Retinal pigment epithelial cell (primary cell): ENCODE measurements around the gene LHPP.

Experiments used
- DNase-seq: peaks from one replicate; pipeline ENCODE4 v3.0.0-alpha.2; 2010; ENCODE audit warnings: low read depth
- H3K4me3 ChIP-seq: 2 replicates; pipeline ENCODE4 v1.5.1; 2011; ENCODE audit warnings: mild to moderate bottlenecking, low read length, control low read depth, moderate library complexity
- CTCF ChIP-seq: conservative IDR thresholded peaks from 2 replicates; pipeline ENCODE4 v1.5.1; 2011; ENCODE audit warnings: low read depth, low read length, control low read depth, inconsistent platforms

The LHPP gene

GRCh38 chr10:124542336-124542735 is 80.7 kb downstream of the LHPP start:
- no peak for TF ChIP-seq CTCF
- no peak for DNase-seq
- no peak overlapping the region for H3K4me3 ChIP-seq

DNA sequence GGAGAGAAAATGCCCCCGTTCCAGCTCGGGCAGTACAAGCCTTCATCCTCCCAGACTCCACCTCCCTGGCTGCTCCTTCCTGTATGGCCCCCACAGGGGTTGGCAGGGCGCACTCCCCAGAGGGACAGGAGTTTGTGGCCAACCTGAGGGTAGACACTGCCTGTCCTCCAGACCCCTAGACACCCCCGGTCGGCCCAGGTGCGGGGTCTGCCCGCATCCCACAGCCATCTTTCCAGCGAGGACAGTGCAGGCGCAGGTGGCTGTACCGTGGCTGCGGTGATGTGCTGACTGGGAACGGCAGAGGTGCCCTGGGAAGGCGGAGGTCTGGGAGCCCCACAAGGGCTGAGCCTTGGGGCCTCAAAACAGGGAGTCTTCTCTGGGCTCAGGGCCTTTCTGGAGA is 81.5 kb downstream of the LHPP start:
- H3K4me3 ChIP-seq: no peak overlapping the region
- no peak for DNase-seq
- no peak for TF ChIP-seq CTCF

- DNase-seq: no peak
- no peak for TF ChIP-seq CTCF
- no peak overlapping the region for H3K4me3 ChIP-seq
Observed at GRCh38 chr10:124543971-124544370, 82.3 kb downstream of the LHPP start.

DNA sequence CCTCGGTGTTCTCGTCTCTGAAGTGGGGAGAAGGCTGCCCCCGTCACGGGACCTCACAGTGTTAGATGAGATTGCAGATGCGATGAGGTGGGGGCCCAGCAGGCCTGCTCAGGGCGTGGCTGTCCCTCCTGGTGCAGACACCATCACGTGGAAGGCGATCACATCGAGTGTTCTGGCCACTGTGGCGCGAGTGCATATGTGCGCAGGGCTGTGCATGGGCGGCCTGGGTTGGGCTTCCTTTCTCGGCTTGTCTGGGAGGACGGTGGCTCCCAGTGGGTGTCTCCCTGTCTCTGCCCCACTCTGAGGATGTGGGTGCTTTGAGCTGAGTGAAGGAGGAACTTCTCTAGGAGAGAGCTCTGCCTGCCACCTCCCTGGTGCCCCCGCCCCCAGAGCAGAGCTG is 83.1 kb downstream of the LHPP start:
- no peak overlapping the region for H3K4me3 ChIP-seq
- DNase-seq: no peak
- TF ChIP-seq CTCF: no peak

DNA sequence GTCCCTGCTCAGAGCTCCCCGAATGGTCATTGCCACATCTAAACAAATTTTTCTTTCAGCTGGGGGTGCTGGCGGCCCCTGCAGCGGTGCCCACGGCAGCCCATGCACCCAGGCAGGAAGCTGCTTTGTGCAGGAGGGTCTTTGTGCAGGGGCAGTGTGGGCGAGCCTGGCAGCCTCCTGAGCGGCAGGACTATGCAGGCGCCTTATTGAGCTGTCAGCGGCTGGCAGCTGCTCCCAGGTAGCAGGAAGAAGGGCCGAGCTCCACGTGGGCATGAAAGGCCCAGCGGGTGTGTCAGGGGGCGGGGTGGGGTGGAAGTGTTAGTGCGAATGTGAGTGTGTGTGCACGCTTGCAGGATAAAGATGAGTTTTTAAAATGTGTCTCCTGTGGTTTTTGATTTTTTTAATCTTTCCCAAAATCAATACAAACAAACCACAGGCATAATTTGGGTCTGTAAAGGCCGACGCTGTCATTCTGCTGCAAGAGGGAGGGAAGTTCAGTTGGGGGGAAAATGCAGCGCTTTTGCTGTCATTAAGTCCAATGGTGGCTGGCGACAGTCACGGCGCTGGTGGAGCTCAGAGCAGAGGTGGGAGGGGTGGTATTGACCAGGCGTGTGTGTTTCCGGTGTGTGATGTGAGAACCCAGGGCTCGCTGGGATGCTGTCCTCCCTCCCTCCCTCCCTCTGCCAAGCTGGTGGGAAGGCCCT is 83.9 kb downstream of the LHPP start:
- H3K4me3 ChIP-seq: no peak overlapping the region
- DNase-seq: no peak

DNA sequence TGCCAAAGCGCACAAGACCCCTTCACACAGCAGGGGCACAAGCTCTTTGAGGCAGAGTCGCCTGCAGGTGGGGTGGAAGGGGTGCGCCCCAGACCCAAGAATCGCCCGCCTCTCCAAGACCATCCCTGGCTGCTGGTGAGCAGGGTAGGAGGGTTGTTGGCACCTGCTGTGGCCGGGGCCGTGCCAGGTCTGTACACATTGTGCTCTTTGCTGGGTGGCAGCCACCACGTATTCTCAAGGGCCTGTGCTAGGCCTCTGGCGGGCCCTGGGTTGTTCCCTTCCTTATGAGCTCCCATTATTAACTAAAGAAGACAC is 84.4 kb downstream of the LHPP start:
- H3K4me3 ChIP-seq: no peak overlapping the region
- DNase-seq: no peak
- TF ChIP-seq CTCF: no peak

More for the DNA sequence above, 83.9 kb downstream of the LHPP start:
- no peak for TF ChIP-seq CTCF

DNA sequence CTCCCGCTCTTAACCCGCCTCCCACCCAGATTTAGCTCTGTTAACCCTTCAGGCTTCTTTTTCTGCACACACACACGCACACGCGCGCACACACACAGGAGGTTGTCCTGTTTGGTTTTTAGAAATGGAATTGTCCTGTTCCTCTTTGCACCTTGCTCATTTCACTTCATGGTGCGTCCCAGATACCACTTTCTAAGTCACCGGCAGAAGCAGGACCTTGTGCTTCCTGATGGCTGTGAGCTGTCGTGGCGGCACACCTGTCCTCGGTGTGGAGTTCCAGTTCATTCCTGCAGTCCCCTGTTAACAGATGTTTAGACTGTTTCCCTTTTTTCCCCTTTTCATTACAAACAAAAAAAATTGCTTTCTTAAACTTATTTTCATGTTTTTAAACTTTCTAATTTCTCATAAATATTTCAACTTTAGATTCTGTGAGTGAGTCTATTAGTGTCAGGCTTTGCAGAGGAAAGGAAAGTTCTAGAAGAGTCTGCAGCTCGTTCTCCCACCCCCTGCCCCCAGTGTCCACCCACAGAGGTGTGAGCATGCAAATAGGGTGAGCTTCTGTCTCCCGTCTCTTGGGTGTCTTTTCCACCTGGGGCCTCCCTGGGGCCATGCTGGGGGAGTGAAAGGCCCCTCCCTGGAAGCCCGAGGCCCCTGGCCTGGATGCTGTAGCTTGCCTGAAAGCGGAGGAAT is 85.5 kb downstream of the LHPP start:
- TF ChIP-seq CTCF: no peak
- DNase-seq: no peak
- no peak overlapping the region for H3K4me3 ChIP-seq
